ENCODE data around the gene YPEL2.

DNA sequence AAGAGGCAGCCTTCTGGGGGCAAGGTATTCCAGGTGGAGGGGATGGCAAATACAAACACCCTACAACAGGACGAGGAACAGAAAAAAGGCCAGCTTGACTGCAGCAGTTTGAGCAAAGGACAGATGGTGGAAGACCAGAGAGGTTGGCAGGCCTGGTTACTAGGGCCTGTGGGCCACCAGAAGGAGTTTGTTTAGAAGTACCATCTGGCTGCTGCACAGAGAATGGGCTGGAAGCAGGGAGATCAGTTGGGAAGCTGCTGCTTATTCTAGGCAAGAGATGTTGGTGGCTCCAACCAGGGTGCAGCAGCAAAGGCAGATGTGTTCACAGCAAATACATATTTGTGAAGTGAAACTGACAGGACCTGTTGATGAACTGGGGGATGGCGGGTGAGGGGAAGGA, 2.9 kb upstream of the YPEL2 start:
- TF ChIP-seq, protein P1, sequence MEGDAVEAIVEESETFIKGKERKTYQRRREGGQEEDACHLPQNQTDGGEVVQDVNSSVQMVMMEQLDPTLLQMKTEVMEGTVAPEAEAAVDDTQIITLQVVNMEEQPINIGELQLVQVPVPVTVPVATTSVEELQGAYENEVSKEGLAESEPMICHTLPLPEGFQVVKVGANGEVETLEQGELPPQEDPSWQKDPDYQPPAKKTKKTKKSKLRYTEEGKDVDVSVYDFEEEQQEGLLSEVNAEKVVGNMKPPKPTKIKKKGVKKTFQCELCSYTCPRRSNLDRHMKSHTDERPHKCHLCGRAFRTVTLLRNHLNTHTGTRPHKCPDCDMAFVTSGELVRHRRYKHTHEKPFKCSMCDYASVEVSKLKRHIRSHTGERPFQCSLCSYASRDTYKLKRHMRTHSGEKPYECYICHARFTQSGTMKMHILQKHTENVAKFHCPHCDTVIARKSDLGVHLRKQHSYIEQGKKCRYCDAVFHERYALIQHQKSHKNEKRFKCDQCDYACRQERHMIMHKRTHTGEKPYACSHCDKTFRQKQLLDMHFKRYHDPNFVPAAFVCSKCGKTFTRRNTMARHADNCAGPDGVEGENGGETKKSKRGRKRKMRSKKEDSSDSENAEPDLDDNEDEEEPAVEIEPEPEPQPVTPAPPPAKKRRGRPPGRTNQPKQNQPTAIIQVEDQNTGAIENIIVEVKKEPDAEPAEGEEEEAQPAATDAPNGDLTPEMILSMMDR (IDR thresholded peaks at IDR 0.05): no peak
- TF ChIP-seq POLR2A (IDR thresholded peaks at IDR 0.05): no peak
